HG02970 (cell line): ENCODE data around the gene SHMT1.
"Not testable (repeated sequence)": the region's sequence is repeated elsewhere in the genome, so short reads cannot be mapped to it uniquely, and the experiment has no call there.

ENCODE experiments used
- ATAC-seq: cut with Tn5 transposase; IDR thresholded peaks from one replicate; pipeline ENCODE4 v1.9.1; 2021; ENCODE audit warnings: mild to moderate bottlenecking, moderate library complexity, moderate number of reproducible peaks; ENCODE audit not compliant: unreplicated experiment, low FRiP score

Gene SHMT1

GRCh38 chr17:18363101-18364049 lies at the start of gene SHMT1:
Gene SHMT1, minus strand, starts transcription at chr17:18363550. Its CDS starts 7,569 bp downstream, at chr17:18355981.
- ATAC-seq: peak; percentile 90

GRCh38 chr17:18412001-18412538 lies 48.7 kb upstream of the SHMT1 start:
- ATAC-seq: not testable (repeated sequence)

GRCh38 chr17:18411377-18411864 lies 48.1 kb upstream of the SHMT1 start:
- not testable (repeated sequence) for ATAC-seq

DNA sequence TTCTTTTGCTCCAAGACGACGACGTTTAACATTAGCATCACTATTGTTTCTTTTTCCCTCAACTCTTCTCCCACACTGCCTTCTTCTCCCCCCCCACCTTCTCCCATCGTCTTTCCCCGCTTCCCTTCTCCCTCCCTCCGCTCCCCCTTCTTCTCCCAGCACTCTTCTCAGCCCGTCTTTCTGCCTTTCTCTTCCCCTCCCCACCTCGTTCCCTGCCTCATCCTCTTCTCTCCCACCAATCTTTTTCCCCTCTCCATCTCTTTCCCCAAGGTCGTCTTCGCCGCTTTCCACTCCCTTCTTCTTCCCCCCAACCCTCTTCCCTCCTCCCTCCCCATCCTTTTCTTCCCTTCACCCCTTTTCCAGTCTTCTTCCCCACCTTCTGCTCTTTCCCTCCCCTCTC lies 47.4 kb upstream of the SHMT1 start:
- not testable (repeated sequence) for ATAC-seq

DNA sequence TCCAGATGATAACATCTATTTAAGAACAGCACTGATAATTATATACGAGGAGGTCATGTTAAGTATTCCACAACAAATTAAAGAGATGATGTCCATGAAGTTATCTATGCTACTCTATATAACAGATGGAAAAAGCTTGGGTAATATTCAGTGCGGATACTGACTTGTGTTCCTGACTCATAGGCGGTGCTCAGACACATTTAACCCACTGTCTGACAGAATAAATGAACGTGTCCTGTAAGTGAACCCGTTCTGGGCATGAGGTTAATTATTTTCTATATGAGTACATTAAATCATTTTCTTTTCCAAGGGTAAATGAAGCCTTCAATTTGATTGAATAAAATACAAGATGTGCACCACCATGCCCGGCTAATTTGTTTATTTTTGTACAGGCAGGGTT lies 46.0 kb upstream of the SHMT1 start:
- not testable (repeated sequence) for ATAC-seq

GRCh38 chr17:18408906-18409305 lies 45.6 kb upstream of the SHMT1 start:
- not testable (repeated sequence) for ATAC-seq

DNA sequence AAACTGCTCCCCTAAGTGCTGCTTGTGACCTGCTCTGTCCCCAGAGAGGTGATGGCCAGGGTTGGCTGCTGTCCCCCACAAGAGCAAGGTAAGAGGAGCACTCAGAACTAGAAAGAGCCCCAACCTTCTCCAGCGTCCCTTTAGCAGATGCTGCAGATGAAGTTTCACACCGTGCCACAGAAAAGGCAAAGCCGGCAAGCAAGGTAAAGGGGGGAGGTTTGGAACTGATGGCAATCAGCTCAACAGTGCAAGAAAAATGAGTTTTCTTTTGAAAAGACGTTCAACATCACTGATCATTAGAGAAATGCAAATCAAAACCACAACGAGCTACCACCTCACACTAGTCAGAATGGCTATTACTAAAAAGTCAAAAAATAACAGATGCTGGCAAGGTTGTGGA lies 40.3 kb upstream of the SHMT1 start:
- ATAC-seq: not testable (repeated sequence)

- ATAC-seq: not testable (repeated sequence)
Observed at GRCh38 chr17:18403166-18403565, 39.8 kb upstream of the SHMT1 start.

- not testable (repeated sequence) for ATAC-seq
Observed at GRCh38 chr17:18401872-18402590, 38.7 kb upstream of the SHMT1 start.

- not testable (repeated sequence) for ATAC-seq
Observed at GRCh38 chr17:18388728-18389127, 25.4 kb upstream of the SHMT1 start.

DNA sequence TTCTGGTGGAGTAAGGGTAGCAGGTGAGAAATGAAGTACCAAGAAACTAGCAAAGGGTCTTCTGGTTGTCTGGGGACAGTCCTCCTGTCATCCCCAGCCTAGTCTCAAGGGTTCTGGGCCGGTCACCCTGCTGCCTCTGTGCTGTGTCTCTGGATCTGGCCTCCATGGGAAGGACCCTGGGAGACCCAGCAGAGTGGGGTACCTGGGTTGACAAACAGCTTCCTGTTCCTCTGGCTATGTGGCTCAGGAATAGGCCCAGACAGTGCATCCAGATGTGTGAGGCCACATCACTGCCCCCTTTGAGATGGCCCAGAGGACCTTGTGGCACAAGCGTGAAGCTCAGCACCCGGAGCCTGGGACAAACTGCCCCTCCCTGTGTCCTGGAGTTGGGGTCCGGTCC lies 24.9 kb upstream of the SHMT1 start:
- not testable (repeated sequence) for ATAC-seq

DNA sequence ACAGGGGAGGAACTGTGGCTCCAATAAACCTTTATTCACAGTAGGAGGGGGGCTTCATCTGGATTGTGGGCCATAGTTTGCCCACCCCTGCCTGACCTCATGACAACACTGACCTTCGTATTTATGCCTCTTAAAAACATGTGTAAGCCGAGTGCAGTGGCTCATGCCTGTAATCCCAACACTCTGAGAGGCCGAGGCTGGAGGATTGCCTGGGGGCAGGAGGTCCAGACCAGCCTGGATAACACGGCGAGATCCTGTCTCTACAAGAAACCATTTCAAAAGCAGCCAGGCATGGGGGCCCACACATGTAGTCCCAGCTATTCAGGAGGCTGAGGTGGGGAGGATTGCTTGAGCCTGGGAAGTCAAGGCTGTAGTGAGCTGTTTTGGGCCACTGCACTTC lies 24.2 kb upstream of the SHMT1 start:
- ATAC-seq: not testable (repeated sequence)

- not testable (repeated sequence) for ATAC-seq
Observed at GRCh38 chr17:18384271-18384670, 20.9 kb upstream of the SHMT1 start.

DNA sequence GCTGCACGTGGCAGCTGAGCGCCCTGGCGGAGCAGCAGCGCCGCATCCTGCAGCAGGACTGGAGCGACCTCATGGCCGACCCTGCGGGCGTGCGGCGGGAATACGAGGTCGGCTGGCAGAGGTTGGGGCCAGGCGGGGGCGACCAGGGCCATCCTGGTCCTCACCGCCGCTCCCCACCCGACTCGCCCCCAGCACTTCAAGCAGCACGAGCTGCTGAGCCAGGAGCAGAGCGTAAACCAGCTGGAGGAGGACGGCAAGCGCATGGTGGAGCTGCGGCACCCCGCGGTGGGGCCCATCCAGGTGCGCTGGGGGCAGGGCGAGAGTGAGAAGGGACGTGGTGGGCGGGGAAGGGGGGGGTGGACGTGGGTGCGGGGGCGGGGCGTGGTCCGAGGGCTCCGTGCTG lies 19.7 kb upstream of the SHMT1 start:
- not testable (repeated sequence) for ATAC-seq

DNA sequence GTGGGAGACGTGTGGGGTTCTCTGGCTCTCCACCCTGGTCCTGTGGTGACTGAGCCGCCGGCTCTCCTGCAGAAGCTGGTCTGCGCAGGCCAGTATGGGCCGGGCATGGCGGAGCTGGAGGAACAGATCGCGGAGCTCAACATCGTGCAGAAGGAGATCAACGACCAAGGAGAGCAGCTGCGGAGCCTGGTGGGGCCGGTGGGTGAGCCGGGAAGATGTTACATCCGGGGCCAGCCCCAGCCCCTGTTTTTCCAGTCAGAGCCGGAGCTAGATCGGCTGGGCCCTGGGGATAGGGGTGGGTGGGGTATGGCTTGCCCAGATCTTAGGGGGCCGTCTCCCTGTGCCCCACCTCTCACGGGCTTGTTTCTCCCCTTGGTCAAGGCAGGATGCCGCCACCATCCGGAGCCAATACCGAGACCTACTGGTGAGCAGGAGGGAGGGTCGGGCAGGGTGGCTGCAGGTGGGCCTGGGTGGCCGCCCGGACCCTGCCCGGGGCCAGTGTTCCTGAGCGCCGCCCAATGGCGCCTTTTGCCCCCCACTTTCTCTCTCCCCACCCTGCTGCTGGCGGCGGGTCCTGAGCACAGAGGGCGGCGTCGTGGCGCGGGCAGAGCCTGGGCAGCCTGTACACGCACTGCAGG lies 19.2 kb upstream of the SHMT1 start:
- ATAC-seq: no peak

- no peak for ATAC-seq
Observed at GRCh38 chr17:18381953-18382245, 18.5 kb upstream of the SHMT1 start.

DNA sequence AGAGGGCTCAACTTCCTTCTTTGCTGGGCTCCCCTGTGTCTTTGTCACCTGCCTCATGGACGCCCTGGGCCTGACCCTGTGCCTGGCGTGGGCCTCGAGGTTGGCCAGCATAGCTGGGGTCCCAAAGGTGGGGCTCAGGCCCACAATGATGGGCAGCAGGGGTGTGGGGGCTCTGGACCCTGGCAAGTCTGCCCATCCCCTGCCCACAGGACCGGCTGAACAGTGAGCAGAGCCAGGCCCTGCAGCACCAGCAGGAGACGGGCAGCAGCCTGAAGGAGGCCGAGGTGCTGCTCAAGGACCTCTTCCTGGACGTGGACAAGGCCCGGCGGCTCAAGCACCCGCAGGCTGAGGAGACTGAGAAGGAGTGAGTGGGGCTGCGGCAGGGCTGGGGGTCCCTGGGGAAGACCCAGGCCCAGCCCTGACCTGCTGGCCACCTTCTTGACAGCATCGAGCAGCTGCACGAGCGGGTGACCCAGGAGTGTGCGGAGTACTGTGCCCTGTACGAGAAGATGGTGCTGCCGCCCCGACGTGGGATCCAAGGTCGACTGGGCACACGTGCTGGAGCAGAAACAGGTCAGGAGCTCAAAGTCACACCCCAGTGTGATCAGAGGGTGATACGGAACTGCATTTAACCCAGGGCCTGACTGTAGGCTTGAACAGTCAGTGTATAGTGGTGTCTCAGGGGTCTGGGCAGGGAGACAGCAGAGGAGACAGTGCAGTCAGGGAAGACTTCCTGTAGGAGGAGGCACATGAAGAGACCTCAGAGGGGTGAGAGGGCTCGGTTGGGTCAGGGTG lies 18.0 kb upstream of the SHMT1 start:
- ATAC-seq: no peak

GRCh38 chr17:18380471-18381157 lies 17.3 kb upstream of the SHMT1 start:
- no peak for ATAC-seq
